ENCODE measurements around the gene LHX5. TPM values are rescaled to one million over a fixed set of nuclear protein-coding genes. Genes with fewer than 3 reads are reported as not detected.
A peak's percentile ranks its signal among the peaks of the same experiment; 100 is the strongest.

LHX5 gene
- polyA plus RNA-seq, 4 donors, result not detected

GRCh38 chr12:113422030-113422885 is 49.4 kb downstream of the LHX5 start, which contains the start of gene SDSL:
Gene SDSL (plus strand): TSS chr12:113422380. CDS start chr12:113427983, 5,603 bp downstream.
- DNase-seq (peak; percentile 82 to 89), FAIRE-seq (no peak)
- WGBS, 3 donors, result 5 to 8% (median 6%) methylated on average over 13 of the region's 13 CpGs
- H3K9me3 ChIP-seq (ENCODE audit: control insufficient read depth in 2 of 2, insufficient read depth in 1 of 2, low read depth in 1 of 2, low read length in 1 of 2), result no peaks in the 10 kb centered on the region
- H3K36me3 ChIP-seq (ENCODE audit: control insufficient read depth in 3 of 3, insufficient read depth in 2 of 3, low read depth in 1 of 3, low read length in 3 of 3), result peaks cover 0 to 3% (median 0%) of the 10 kb centered on the region in 3 donors
- H3K4me3 ChIP-seq (ENCODE audit: low read depth in 1 of 3, low read length in 3 of 3), result peak within 1 kb of the TSS; percentile 28 to 64 (median 57)
- peaks cover 0 to 23% (median 2%) of the 10 kb centered on the region in 3 donors for H3K4me1 ChIP-seq (ENCODE audit: control insufficient read depth in 3 of 3, insufficient read depth in 2 of 3, low read depth in 1 of 3, low read length in 2 of 3)
- H3K27ac ChIP-seq (ENCODE audit: low read depth in 1 of 3, low read length in 2 of 3), result peak within 1 kb of the TSS; percentile 38 to 84 (median 79)
- H3K27me3 ChIP-seq (ENCODE audit: control insufficient read depth in 3 of 3, insufficient read depth in 3 of 3, low read length in 3 of 3), result no peaks in the 10 kb centered on the region

DNA sequence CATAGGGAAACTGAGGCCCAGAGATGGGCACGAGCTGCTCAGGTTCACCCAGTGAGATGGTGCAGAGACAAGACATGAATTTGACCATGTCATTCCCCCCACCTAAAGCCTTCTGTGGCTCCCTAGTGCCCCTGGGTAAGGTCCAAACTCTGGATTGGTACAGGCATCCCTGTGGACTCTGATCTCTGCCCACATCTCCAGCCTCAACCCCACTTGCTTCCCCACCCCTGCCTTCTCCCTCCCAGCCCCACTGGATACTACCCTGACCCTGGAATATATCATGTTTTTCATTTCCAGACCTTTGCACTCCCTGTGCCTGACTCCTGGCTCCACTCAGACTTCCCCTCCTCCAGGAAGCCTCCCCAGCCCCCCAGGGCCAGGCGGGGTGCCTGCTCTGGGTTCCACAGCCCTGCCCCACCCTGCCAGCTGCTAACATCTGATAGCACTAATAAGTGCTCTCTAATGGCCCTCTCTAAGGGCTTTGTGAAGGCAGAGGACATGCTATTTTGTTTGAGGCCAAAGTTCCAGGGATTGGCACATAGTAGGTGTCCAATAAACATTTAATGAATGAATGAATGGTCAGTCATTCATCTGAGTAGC is 50.6 kb downstream of the LHX5 start:
- Histone ChIP-seq H3K9me3 (ENCODE audit: control insufficient read depth in 2 of 2, insufficient read depth in 1 of 2, low read depth in 1 of 2, low read length in 1 of 2) (no peaks in the 10 kb centered on the region), H3K27me3 (ENCODE audit: control insufficient read depth in 3 of 3, insufficient read depth in 3 of 3, low read length in 3 of 3) (no peaks in the 10 kb centered on the region), H3K27ac (ENCODE audit: low read depth in 1 of 3, low read length in 2 of 3) (no peak overlapping the region), H3K4me1 (ENCODE audit: control insufficient read depth in 3 of 3, insufficient read depth in 2 of 3, low read depth in 1 of 3, low read length in 2 of 3) (peaks cover 0 to 23% (median 2%) of the 10 kb centered on the region in 3 donors), H3K4me3 (ENCODE audit: low read depth in 1 of 3, low read length in 3 of 3) (no peak overlapping the region), H3K36me3 (ENCODE audit: control insufficient read depth in 3 of 3, insufficient read depth in 2 of 3, low read depth in 1 of 3, low read length in 3 of 3) (peaks cover 0 to 3% (median 0%) of the 10 kb centered on the region in 3 donors)
- 33 to 52% (median 44%) methylated on average over 2 of the region's 2 CpGs for WGBS, 3 donors
- DNase-seq (peak; percentile 57 to 58), FAIRE-seq (no peak)

GRCh38 chr12:113418213-113418879 is 53.3 kb downstream of the LHX5 start:
- WGBS, 3 donors, result 16 to 44% (median 31%) methylated on average over 12 to 13 of the region's 13 CpGs
- DNase-seq, result peak; percentile 19 to 66
- H3K27ac ChIP-seq (ENCODE audit: low read depth in 1 of 3, low read length in 2 of 3), result peak overlapping the region in 1 of 3 donors; percentile 22
- peaks cover 0 to 23% (median 2%) of the 10 kb centered on the region in 3 donors for H3K4me1 ChIP-seq (ENCODE audit: control insufficient read depth in 3 of 3, insufficient read depth in 2 of 3, low read depth in 1 of 3, low read length in 2 of 3)
- H3K27me3 ChIP-seq (ENCODE audit: control insufficient read depth in 3 of 3, insufficient read depth in 3 of 3, low read length in 3 of 3), result no peaks in the 10 kb centered on the region
- no peaks in the 10 kb centered on the region for H3K9me3 ChIP-seq (ENCODE audit: control insufficient read depth in 2 of 2, insufficient read depth in 1 of 2, low read depth in 1 of 2, low read length in 1 of 2)
- H3K36me3 ChIP-seq (ENCODE audit: control insufficient read depth in 3 of 3, insufficient read depth in 2 of 3, low read depth in 1 of 3, low read length in 3 of 3), result no peaks in the 10 kb centered on the region
- H3K4me3 ChIP-seq (ENCODE audit: low read depth in 1 of 3, low read length in 3 of 3), result no peak overlapping the region
- no peak for FAIRE-seq

DNA sequence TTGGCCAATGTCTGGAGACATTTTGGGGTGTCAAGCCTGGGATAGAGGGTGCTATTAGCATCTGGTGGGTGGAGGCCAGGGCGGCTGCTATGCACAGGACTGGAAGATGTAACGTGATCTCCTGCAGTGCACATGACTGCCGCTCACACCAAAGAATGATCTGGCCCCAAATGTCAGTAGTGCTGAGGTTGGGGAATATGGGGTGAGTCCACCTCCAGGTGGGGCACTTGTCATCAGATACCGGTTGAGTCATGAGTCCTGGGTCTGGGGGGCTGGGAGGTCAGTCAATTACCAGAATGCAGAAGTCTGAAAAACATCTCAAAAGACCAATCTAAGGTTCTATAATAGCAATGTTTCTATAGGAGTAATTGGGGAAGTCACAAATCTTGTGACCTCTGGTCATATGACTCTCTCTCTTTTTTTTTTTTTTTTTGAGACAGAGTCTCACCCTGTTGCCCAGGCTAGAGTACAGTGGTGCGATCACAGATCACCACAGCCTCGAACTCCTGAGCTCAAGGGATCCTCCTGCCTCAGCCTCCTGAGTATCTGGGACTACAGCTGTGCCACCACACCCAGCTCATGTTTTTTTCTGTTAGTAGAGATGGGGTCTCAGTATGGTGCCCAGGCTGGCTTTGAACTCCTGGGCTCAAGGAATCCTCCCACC is 55.4 kb downstream of the LHX5 start:
- WGBS, 3 donors, result 40 to 56% (median 44%) methylated on average over 6 of the region's 6 CpGs
- Histone ChIP-seq H3K36me3 (ENCODE audit: control insufficient read depth in 3 of 3, insufficient read depth in 2 of 3, low read depth in 1 of 3, low read length in 3 of 3) (no peaks in the 10 kb centered on the region), H3K27me3 (ENCODE audit: control insufficient read depth in 3 of 3, insufficient read depth in 3 of 3, low read length in 3 of 3) (no peaks in the 10 kb centered on the region), H3K9me3 (ENCODE audit: control insufficient read depth in 2 of 2, insufficient read depth in 1 of 2, low read depth in 1 of 2, low read length in 1 of 2) (no peaks in the 10 kb centered on the region), H3K27ac (ENCODE audit: low read depth in 1 of 3, low read length in 2 of 3) (peak overlapping the region in 1 of 3 donors; percentile 40), H3K4me3 (ENCODE audit: low read depth in 1 of 3, low read length in 3 of 3) (no peak overlapping the region), H3K4me1 (ENCODE audit: control insufficient read depth in 3 of 3, insufficient read depth in 2 of 3, low read depth in 1 of 3, low read length in 2 of 3) (peaks cover 0 to 17% (median 0%) of the 10 kb centered on the region in 3 donors)
- peak in 1 of 2 donors; percentile 13 for DNase-seq
- no peak for FAIRE-seq

GRCh38 chr12:113414519-113415038 is 57.1 kb downstream of the LHX5 start:
- no peak overlapping the region for H3K4me3 ChIP-seq (ENCODE audit: low read depth in 1 of 3, low read length in 3 of 3)

GRCh38 chr12:113413488-113413939 is 58.2 kb downstream of the LHX5 start:
- Histone ChIP-seq H3K27ac (ENCODE audit: low read depth in 1 of 3, low read length in 2 of 3) (no peak overlapping the region), H3K9me3 (ENCODE audit: control insufficient read depth in 2 of 2, insufficient read depth in 1 of 2, low read depth in 1 of 2, low read length in 1 of 2) (no peaks in the 10 kb centered on the region), H3K36me3 (ENCODE audit: control insufficient read depth in 3 of 3, insufficient read depth in 2 of 3, low read depth in 1 of 3, low read length in 3 of 3) (no peaks in the 10 kb centered on the region), H3K27me3 (ENCODE audit: control insufficient read depth in 3 of 3, insufficient read depth in 3 of 3, low read length in 3 of 3) (no peaks in the 10 kb centered on the region), H3K4me3 (ENCODE audit: low read depth in 1 of 3, low read length in 3 of 3) (no peak overlapping the region), H3K4me1 (ENCODE audit: control insufficient read depth in 3 of 3, insufficient read depth in 2 of 3, low read depth in 1 of 3, low read length in 2 of 3) (peaks cover 0 to 6% (median 0%) of the 10 kb centered on the region in 3 donors)
- no peak for FAIRE-seq
- no peak for DNase-seq
- 63 to 67% (median 64%) methylated on average over 11 of the region's 11 CpGs for WGBS, 3 donors

More at GRCh38 chr12:113414519-113415038, 57.1 kb downstream of the LHX5 start:
- Histone ChIP-seq H3K4me1 (ENCODE audit: control insufficient read depth in 3 of 3, insufficient read depth in 2 of 3, low read depth in 1 of 3, low read length in 2 of 3) (peaks cover 0 to 9% (median 0%) of the 10 kb centered on the region in 3 donors), H3K9me3 (ENCODE audit: control insufficient read depth in 2 of 2, insufficient read depth in 1 of 2, low read depth in 1 of 2, low read length in 1 of 2) (no peaks in the 10 kb centered on the region), H3K36me3 (ENCODE audit: control insufficient read depth in 3 of 3, insufficient read depth in 2 of 3, low read depth in 1 of 3, low read length in 3 of 3) (no peaks in the 10 kb centered on the region), H3K27me3 (ENCODE audit: control insufficient read depth in 3 of 3, insufficient read depth in 3 of 3, low read length in 3 of 3) (no peaks in the 10 kb centered on the region), H3K27ac (ENCODE audit: low read depth in 1 of 3, low read length in 2 of 3) (no peak overlapping the region)
- WGBS, 3 donors, result 79 to 88% (median 83%) methylated on average over 7 to 9 of the region's 9 CpGs
- FAIRE-seq (no peak), DNase-seq (no peak)

Data from small intestine (tissue), 7 donors.